Suppressor macrophage (primary cell): Measurements from ENCODE around the gene SLC5A1.
"Not testable (repeated sequence)": the region's sequence is repeated elsewhere in the genome, so short reads cannot be mapped to it uniquely, and the experiment has no call there.

Experiments
- DNase-seq, 4 experiments: peaks; one replicate each; pipeline ENCODE4 v3.0.0-alpha.2; 2020 to 2022

SLC5A1 gene

GRCh38 chr22:32150647-32151046 is 107.6 kb downstream of the SLC5A1 start:
- DNase-seq: peak in 2 of 4 experiments; percentile 51 to 59

- peak; percentile 34 to 74 (median 44) for DNase-seq
Measured at GRCh38 chr22:32151641-32152040, 108.6 kb downstream of the SLC5A1 start.

- DNase-seq: not testable (repeated sequence)
Measured at GRCh38 chr22:32154727-32155126, 111.7 kb downstream of the SLC5A1 start.

- not testable (repeated sequence) for DNase-seq
Measured at GRCh38 chr22:32157632-32158031, 114.6 kb downstream of the SLC5A1 start.

DNA sequence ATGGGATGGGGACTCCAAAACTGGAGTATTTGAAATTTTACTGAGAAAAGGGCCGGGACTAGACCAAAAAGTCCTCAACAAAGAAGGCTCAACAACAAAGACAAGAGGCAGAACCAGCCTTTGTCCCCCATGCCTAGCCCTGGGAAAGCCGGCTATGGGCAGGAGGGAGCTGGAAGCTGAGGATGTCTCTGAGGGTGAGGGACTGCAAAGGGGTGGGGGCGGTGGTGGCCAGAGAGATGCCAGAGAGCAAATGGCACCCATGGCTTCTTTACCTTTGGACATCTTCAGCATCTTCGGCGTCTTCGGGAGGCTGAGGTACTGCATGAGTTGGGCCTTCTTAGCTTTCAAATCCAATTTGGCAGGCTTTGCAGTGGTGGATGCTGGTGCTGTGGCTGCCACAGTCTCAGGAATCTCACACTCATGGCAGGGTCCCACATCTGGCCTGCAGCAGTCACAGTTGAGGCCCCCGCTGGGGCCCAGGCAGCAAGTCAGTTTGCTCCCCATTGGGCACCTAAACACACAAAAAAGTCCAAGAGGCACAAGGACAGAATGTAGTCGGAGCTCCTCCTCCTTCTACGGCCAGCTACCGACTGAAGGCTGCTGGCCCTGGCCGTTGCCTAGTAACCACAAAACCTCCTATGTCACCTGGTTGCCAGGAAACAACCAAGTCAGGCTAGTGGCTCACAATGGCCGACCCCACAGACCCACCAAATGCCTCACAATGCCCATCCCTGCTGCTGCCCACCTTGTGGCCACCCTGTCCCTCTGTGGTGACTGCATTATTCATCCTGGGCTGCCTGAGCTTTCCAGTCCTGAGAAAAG is 115.9 kb downstream of the SLC5A1 start, which contains the start of gene C22orf42:
TSS of gene C22orf42 (minus strand) at position 592 of the 822 bp plus-strand sequence. CDS start at position 504, 88 bp downstream.
- no peak for DNase-seq

GRCh38 chr22:32160411-32160810 is 117.3 kb downstream of the SLC5A1 start:
- not testable (repeated sequence) for DNase-seq
